Head of caudate nucleus (tissue), 42 donors: Measurements from ENCODE around the gene CYP4B1.

Experiments used
- DNase-seq, 42 donors: peaks; one replicate each; pipeline versions ENCODE4 v3.0.0 to v3.0.0-alpha.2; 2020 to 2021; ENCODE audit warnings: mixed read lengths in 7 of 42
- intact Hi-C: fragments of 100-400 bp; cut with DNase I; formaldehyde crosslinking; loops from one replicate; pipeline ENCODE4 v1.15.0; 2022

The CYP4B1 gene

GRCh38 chr1:46790446-46791101, 8.3 kb upstream of the CYP4B1 start:
- no peak for DNase-seq
- intact Hi-C loops, result no loop called here

- intact Hi-C loops, result no loop called here
- DNase-seq, result no peak
Measured at GRCh38 chr1:46793126-46793525, 5.7 kb upstream of the CYP4B1 start.

GRCh38 chr1:46797696-46798470, 963 bp upstream of the CYP4B1 start:
- intact Hi-C loops, result no loop called here
- no peak for DNase-seq

- intact Hi-C loops, result no loop called here
- no peak for DNase-seq
Measured at GRCh38 chr1:46800742-46801141, 1.9 kb downstream of the CYP4B1 start.

- DNase-seq, result no peak
Measured at GRCh38 chr1:46801323-46802055, 2.6 kb downstream of the CYP4B1 start.

GRCh38 chr1:46802081-46802480, 3.2 kb downstream of the CYP4B1 start:
- intact Hi-C loops, result no loop called here
- no peak for DNase-seq

More at GRCh38 chr1:46801323-46802055, 2.6 kb downstream of the CYP4B1 start:
- intact Hi-C loops, result no loop called here

GRCh38 chr1:46802901-46803574, 4.2 kb downstream of the CYP4B1 start:
- intact Hi-C loops, result no loop called here

GRCh38 chr1:46804027-46804889, 5.4 kb downstream of the CYP4B1 start:
- DNase-seq, result no peak
- intact Hi-C loops, result no loop called here

More at GRCh38 chr1:46802901-46803574, 4.2 kb downstream of the CYP4B1 start:
- DNase-seq, result no peak

GRCh38 chr1:46804926-46805325, 6.1 kb downstream of the CYP4B1 start:
- DNase-seq, result no peak
- intact Hi-C loops, result no loop called here

GRCh38 chr1:46805755-46806154, 6.9 kb downstream of the CYP4B1 start:
- intact Hi-C loops, result no loop called here
- no peak for DNase-seq

GRCh38 chr1:46806196-46807020, 7.6 kb downstream of the CYP4B1 start:
- intact Hi-C loops, result no loop called here
- DNase-seq, result no peak

GRCh38 chr1:46807046-46807972, 8.5 kb downstream of the CYP4B1 start:
- no peak for DNase-seq
- intact Hi-C loops, result no loop called here

- intact Hi-C loops, result no loop called here
- DNase-seq, result no peak
Measured at GRCh38 chr1:46809071-46809470, 10.2 kb downstream of the CYP4B1 start.

GRCh38 chr1:46809904-46810303, 11.1 kb downstream of the CYP4B1 start:
- DNase-seq, result no peak
- intact Hi-C loops, result no loop called here

- intact Hi-C loops, result no loop called here
- DNase-seq, result no peak
Measured at GRCh38 chr1:46810596-46810995, 11.8 kb downstream of the CYP4B1 start.

GRCh38 chr1:46811053-46811452, 12.2 kb downstream of the CYP4B1 start:
- intact Hi-C loops, result no loop called here
- DNase-seq, result no peak
